ENCODE results near the gene PRKCQ. TPM values are rescaled to one million over a fixed set of nuclear protein-coding genes. Genes with fewer than 3 reads are reported as not detected.

The PRKCQ gene
- total and polyA plus RNA-seq, 2 of the 13 experiments (the other 11 are each of a cell fraction or from before 2014, with no cell fraction given): 0.13 to 0.35 TPM

DNA sequence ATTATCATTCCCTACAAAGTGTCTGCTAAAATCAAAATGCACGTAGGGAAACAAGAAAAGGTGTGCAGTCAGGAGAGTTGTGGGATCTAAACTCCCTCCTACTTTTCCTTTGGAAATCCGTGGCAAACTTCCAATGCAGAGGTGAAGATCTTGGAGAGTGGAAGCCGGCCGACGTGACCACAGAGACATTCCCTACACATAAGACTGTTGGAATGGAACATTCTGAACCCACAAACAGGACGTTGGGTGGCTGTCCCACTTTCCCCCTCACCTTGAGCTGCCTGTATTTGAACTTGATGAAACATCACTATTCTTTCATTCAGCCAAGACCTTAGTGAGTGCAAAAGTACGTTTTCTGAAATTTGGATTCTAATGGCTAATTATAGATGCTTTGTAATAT is 65.9 kb downstream of the PRKCQ start:
- no peak for FAIRE-seq
- intact Hi-C loops (cut with micrococcal nuclease; ENCODE audit: unreplicated experiment) (no loop called here), in situ Hi-C loops (cut with HindIII; ENCODE audit: extremely low pct_ligation_motif_present, low pct_unique_long_range_greater_than_20kb) (no loop called here)
- no peak for DNase-seq (ENCODE audit: low spot score)
- no peak overlapping the region for H3K4me2 ChIP-seq (ENCODE audit: low read depth, low read length)
- TF ChIP-seq ZNF792 (CRISPR knock-in tag; IDR thresholded peaks at IDR 0.05): no peak
- no peak for TF ChIP-seq PLRG1 (conservative IDR thresholded peaks at IDR 0.05)
- TF ChIP-seq, protein P1, sequence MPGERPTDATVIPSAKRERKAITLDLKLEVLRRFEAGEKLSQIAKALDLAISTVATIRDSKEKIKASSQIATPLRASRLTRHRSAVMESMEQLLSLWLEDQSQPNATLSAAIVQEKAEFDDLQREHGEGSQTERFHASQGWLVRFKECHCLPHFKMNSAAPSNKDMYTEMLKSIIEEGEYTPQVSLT (CRISPR knock-in tag; IDR thresholded peaks at IDR 0.05; ENCODE audit: borderline replicate concordance, low read depth): no peak
- TF ChIP-seq, protein P2, sequence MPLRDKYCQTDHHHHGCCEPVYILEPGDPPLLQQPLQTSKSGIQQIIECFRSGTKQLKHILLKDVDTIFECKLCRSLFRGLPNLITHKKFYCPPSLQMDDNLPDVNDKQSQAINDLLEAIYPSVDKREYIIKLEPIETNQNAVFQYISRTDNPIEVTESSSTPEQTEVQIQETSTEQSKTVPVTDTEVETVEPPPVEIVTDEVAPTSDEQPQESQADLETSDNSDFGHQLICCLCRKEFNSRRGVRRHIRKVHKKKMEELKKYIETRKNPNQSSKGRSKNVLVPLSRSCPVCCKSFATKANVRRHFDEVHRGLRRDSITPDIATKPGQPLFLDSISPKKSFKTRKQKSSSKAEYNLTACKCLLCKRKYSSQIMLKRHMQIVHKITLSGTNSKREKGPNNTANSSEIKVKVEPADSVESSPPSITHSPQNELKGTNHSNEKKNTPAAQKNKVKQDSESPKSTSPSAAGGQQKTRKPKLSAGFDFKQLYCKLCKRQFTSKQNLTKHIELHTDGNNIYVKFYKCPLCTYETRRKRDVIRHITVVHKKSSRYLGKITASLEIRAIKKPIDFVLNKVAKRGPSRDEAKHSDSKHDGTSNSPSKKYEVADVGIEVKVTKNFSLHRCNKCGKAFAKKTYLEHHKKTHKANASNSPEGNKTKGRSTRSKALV (CRISPR knock-in tag; IDR thresholded peaks at IDR 0.05): no peak
- TF ChIP-seq XBP1 (CRISPR knock-in tag; IDR thresholded peaks at IDR 0.05): no peak
- TF ChIP-seq, protein P3, sequence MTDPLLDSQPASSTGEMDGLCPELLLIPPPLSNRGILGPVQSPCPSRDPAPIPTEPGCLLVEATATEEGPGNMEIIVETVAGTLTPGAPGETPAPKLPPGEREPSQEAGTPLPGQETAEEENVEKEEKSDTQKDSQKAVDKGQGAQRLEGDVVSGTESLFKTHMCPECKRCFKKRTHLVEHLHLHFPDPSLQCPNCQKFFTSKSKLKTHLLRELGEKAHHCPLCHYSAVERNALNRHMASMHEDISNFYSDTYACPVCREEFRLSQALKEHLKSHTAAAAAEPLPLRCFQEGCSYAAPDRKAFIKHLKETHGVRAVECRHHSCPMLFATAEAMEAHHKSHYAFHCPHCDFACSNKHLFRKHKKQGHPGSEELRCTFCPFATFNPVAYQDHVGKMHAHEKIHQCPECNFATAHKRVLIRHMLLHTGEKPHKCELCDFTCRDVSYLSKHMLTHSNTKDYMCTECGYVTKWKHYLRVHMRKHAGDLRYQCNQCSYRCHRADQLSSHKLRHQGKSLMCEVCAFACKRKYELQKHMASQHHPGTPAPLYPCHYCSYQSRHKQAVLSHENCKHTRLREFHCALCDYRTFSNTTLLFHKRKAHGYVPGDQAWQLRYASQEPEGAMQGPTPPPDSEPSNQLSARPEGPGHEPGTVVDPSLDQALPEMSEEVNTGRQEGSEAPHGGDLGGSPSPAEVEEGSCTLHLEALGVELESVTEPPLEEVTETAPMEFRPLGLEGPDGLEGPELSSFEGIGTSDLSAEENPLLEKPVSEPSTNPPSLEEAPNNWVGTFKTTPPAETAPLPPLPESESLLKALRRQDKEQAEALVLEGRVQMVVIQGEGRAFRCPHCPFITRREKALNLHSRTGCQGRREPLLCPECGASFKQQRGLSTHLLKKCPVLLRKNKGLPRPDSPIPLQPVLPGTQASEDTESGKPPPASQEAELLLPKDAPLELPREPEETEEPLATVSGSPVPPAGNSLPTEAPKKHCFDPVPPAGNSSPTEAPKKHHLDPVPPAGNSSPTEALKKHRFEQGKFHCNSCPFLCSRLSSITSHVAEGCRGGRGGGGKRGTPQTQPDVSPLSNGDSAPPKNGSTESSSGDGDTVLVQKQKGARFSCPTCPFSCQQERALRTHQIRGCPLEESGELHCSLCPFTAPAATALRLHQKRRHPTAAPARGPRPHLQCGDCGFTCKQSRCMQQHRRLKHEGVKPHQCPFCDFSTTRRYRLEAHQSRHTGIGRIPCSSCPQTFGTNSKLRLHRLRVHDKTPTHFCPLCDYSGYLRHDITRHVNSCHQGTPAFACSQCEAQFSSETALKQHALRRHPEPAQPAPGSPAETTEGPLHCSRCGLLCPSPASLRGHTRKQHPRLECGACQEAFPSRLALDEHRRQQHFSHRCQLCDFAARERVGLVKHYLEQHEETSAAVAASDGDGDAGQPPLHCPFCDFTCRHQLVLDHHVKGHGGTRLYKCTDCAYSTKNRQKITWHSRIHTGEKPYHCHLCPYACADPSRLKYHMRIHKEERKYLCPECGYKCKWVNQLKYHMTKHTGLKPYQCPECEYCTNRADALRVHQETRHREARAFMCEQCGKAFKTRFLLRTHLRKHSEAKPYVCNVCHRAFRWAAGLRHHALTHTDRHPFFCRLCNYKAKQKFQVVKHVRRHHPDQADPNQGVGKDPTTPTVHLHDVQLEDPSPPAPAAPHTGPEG (CRISPR knock-in tag; IDR thresholded peaks at IDR 0.05): no peak
- TF ChIP-seq RFX3 (CRISPR knock-in tag; IDR thresholded peaks at IDR 0.05): no peak
- H3K4me1 ChIP-seq (ENCODE audit: insufficient read depth, low read length): no peaks in the 10 kb centered on the region
- WGBS (ENCODE audit: low lambda C conversion rate): 17% methylated on average over 6 of the region's 7 CpGs
- H3K27ac ChIP-seq (ENCODE audit: extremely low read length, insufficient read depth, low read length): no peak overlapping the region
- H4K20me1 ChIP-seq (ENCODE audit: insufficient read depth, low read length): no peaks in the 10 kb centered on the region
- ATAC-seq: no peak
- H3K36me3 ChIP-seq (replicated peaks in 1 of 2; ENCODE audit: control insufficient read depth in 1 of 2, insufficient read depth in 2 of 2, low read length in 2 of 2): no peaks in the 10 kb centered on the region
- CTCF ChIA-PET (ENCODE audit: low intra/inter-chr PET ratio, low total read pairs): no interaction called here
- H3K27me3 ChIP-seq (ENCODE audit: control insufficient read depth in 1 of 2, insufficient read depth in 2 of 2, low read length in 2 of 2): peaks cover 0 to 19% of the 10 kb centered on the region in 2 experiments; a peak in 2 of 5 replicates
- no peak overlapping the region for H3K9ac ChIP-seq (ENCODE audit: insufficient read depth, low read depth, low read length)
- no peak overlapping the region for H2AFZ ChIP-seq (ENCODE audit: low read length)
- H3K79me2 ChIP-seq (ENCODE audit: insufficient read depth, low read length): no peaks in the 10 kb centered on the region
- no peak overlapping the region for H3K4me3 ChIP-seq (replicated peaks in 1 of 3; ENCODE audit: insufficient read depth in 1 of 3, low read depth in 2 of 3, low read length in 3 of 3)
- BruUV-seq (replicated peaks): no TSS peak
- H3K9me3 ChIP-seq (ENCODE audit: low read length): peaks cover 10% of the 10 kb centered on the region
- POLR2A ChIA-PET: no interaction called here

Data from HepG2 (cell line).